ENCODE data around the gene ARID2. TPM values are rescaled to one million over a fixed set of nuclear protein-coding genes. Genes with fewer than 3 reads are reported as not detected.

Gene ARID2
- polyA plus RNA-seq, 3 donors, result 41.0 to 42.3 (median 41.9) TPM

GRCh38 chr12:45718306-45718705, 11.2 kb upstream of the ARID2 start:
- DNase-seq (ENCODE audit: low read depth in 3 of 3, low spot score in 2 of 3), result no peak

GRCh38 chr12:45720069-45720468, 9.4 kb upstream of the ARID2 start:
- DNase-seq (ENCODE audit: low read depth in 3 of 3, low spot score in 2 of 3), result no peak

- DNase-seq (ENCODE audit: low read depth in 3 of 3, low spot score in 2 of 3), result no peak
Measured at GRCh38 chr12:45721369-45721768, 8.1 kb upstream of the ARID2 start.

GRCh38 chr12:45721954-45722353, 7.6 kb upstream of the ARID2 start:
- no peak for DNase-seq (ENCODE audit: low read depth in 3 of 3, low spot score in 2 of 3)

GRCh38 chr12:45725631-45726602, 3.6 kb upstream of the ARID2 start:
- peak in 2 of 3 donors; percentile 53 to 61 for DNase-seq (ENCODE audit: low read depth in 3 of 3, low spot score in 2 of 3)

GRCh38 chr12:45726603-45727300, 2.8 kb upstream of the ARID2 start:
- DNase-seq (ENCODE audit: low read depth in 3 of 3, low spot score in 2 of 3), result peak in 1 of 3 donors; percentile 23

GRCh38 chr12:45727301-45727979, 2.1 kb upstream of the ARID2 start:
- DNase-seq (ENCODE audit: low read depth in 3 of 3, low spot score in 2 of 3), result peak; percentile 88 to 93 (median 93)

GRCh38 chr12:45727980-45728629, 1.4 kb upstream of the ARID2 start:
- peak in 1 of 3 donors; percentile 60 for DNase-seq (ENCODE audit: low read depth in 3 of 3, low spot score in 2 of 3)

GRCh38 chr12:45728630-45729232, 775 bp upstream of the ARID2 start:
- DNase-seq (ENCODE audit: low read depth in 3 of 3, low spot score in 2 of 3), result peak; percentile 84 to 93 (median 87)

- no peak for DNase-seq (ENCODE audit: low read depth in 3 of 3, low spot score in 2 of 3)
Measured at GRCh38 chr12:45730084-45730347, 510 bp downstream of the ARID2 start.

GRCh38 chr12:45730348-45731189, 1.1 kb downstream of the ARID2 start:
- DNase-seq (ENCODE audit: low read depth in 3 of 3, low spot score in 2 of 3), result peak in 2 of 3 donors; percentile 53 to 72

GRCh38 chr12:45731190-45731775, 1.8 kb downstream of the ARID2 start:
- DNase-seq (ENCODE audit: low read depth in 3 of 3, low spot score in 2 of 3), result no peak

GRCh38 chr12:45732250-45732649, 2.7 kb downstream of the ARID2 start:
- DNase-seq (ENCODE audit: low read depth in 3 of 3, low spot score in 2 of 3), result no peak

- no peak for DNase-seq (ENCODE audit: low read depth in 3 of 3, low spot score in 2 of 3)
Measured at GRCh38 chr12:45732936-45733335, 3.4 kb downstream of the ARID2 start.

GRCh38 chr12:45737638-45738037, 8.1 kb downstream of the ARID2 start:
- no peak for DNase-seq (ENCODE audit: low read depth in 3 of 3, low spot score in 2 of 3)

GRCh38 chr12:45742590-45742989, 13.1 kb downstream of the ARID2 start:
- DNase-seq (ENCODE audit: low read depth in 3 of 3, low spot score in 2 of 3), result no peak

GRCh38 chr12:45743247-45743646, 13.7 kb downstream of the ARID2 start:
- no peak for DNase-seq (ENCODE audit: low read depth in 3 of 3, low spot score in 2 of 3)

- DNase-seq (ENCODE audit: low read depth in 3 of 3, low spot score in 2 of 3), result no peak
Measured at GRCh38 chr12:45745861-45746277, 16.4 kb downstream of the ARID2 start.

- no peak for DNase-seq (ENCODE audit: low read depth in 3 of 3, low spot score in 2 of 3)
Measured at GRCh38 chr12:45756666-45757065, 27.2 kb downstream of the ARID2 start.
